HEK293 (cell line): Measurements from ENCODE around the gene TSR3.

Source experiments
- CTCF ChIA-PET: fragments of 350-600 bp; formaldehyde crosslinking; extraction: SDS; loops from one replicate; lab custom pipeline; 2021; ENCODE audit warnings: antibody characterized with exemption; lab: Yijun Ruan, JAX
- POLR2A ChIA-PET: fragments of 300-600 bp; formaldehyde crosslinking; extraction: SDS; loops from one replicate; lab custom pipeline; 2020; ENCODE audit warnings: antibody characterized with exemption, inconsistent platforms; lab: Yijun Ruan, JAX
- H3K27ac ChIP-seq: fragments of 200-500 bp; sonication (Bioruptor generic); 2 replicates; pipeline ENCODE4 v1.5.1; 2014; ENCODE audit warnings: low read depth, low read length, control low read depth, inconsistent platforms; ENCODE audit errors: extremely low read depth
- H3K36me3 ChIP-seq, 2 experiments: fragments of 200-500 bp in 1 of 2; sonication (Bioruptor generic) in 1 of 2; 1 replicate in 1 of 2; 2 replicates in 1 of 2; pipeline ENCODE4 v1.5.1; 2014 to 2017; ENCODE audit warnings: inconsistent platforms in 2 of 2, low read length in 2 of 2; ENCODE audit not compliant: control insufficient read depth in 2 of 2, insufficient read depth in 1 of 2
- H3K4me1 ChIP-seq: fragments of 200-500 bp; sonication (Bioruptor generic); 2 replicates; pipeline ENCODE4 v1.5.1; 2014; ENCODE audit warnings: mild to moderate bottlenecking, low read length, inconsistent platforms; ENCODE audit not compliant: control insufficient read depth, insufficient read depth
- H3K4me3 ChIP-seq: 2 replicates; pipeline ENCODE4 v1.5.1; 2011; ENCODE audit warnings: low read depth, mild to moderate bottlenecking, control low read depth, low read length, moderate library complexity
- H3K9me3 ChIP-seq: fragments of 200-500 bp; sonication (Bioruptor generic); 2 replicates; pipeline ENCODE4 v1.5.1; 2014; ENCODE audit warnings: low read depth, low read length, inconsistent platforms; ENCODE audit not compliant: control insufficient read depth, insufficient read depth
- FEZF1 ChIP-seq: fragments of 450-650 bp; formaldehyde crosslinking; IDR thresholded peaks from 2 replicates; pipeline ENCODE4 v1.5.1; 2016; ENCODE audit warnings: missing biosample characterization, missing genetic modification characterization
- KLF7 ChIP-seq: fragments of 450-650 bp; formaldehyde crosslinking; IDR thresholded peaks from 2 replicates; pipeline ENCODE4 v1.5.1; 2016; ENCODE audit warnings: missing biosample characterization, missing genetic modification characterization, borderline replicate concordance
- MYNN ChIP-seq: fragments of 450-650 bp; formaldehyde crosslinking; IDR thresholded peaks from 2 replicates; pipeline ENCODE4 v1.5.1; 2016; ENCODE audit warnings: missing biosample characterization, missing genetic modification characterization, borderline replicate concordance
- OVOL3 ChIP-seq: fragments of 450-650 bp; formaldehyde crosslinking; IDR thresholded peaks from 2 replicates; pipeline ENCODE4 v1.5.1; 2016; ENCODE audit warnings: missing biosample characterization, missing genetic modification characterization
- PRDM4 ChIP-seq: fragments of 450-650 bp; formaldehyde crosslinking; IDR thresholded peaks from 2 replicates; pipeline ENCODE4 v1.5.1; 2017; ENCODE audit warnings: missing biosample characterization, missing genetic modification characterization
- SCRT2 ChIP-seq: fragments of 450-650 bp; formaldehyde crosslinking; IDR thresholded peaks from 2 replicates; pipeline ENCODE4 v1.5.1; 2016; ENCODE audit warnings: missing biosample characterization, missing genetic modification characterization
- SETDB1 ChIP-seq: IDR thresholded peaks from one replicate; pipeline ENCODE4 v1.6.1; 2017; ENCODE audit warnings: mild to moderate bottlenecking, low read length, moderate library complexity, mixed read lengths; ENCODE audit not compliant: insufficient read length
- ZFHX2 ChIP-seq: fragments of 450-650 bp; formaldehyde crosslinking; conservative IDR thresholded peaks from 2 replicates; pipeline ENCODE4 v1.5.1; 2016; ENCODE audit warnings: missing biosample characterization, missing genetic modification characterization
- ZIC2 ChIP-seq: fragments of 450-650 bp; formaldehyde crosslinking; IDR thresholded peaks from 2 replicates; pipeline ENCODE4 v1.5.1; 2016; ENCODE audit warnings: missing biosample characterization, missing genetic modification characterization
- ZNF18 ChIP-seq: fragments of 450-650 bp; formaldehyde crosslinking; IDR thresholded peaks from 2 replicates; pipeline ENCODE4 v1.5.1; 2016; ENCODE audit warnings: missing biosample characterization, missing genetic modification characterization
- ZNF19 ChIP-seq: fragments of 450-650 bp; formaldehyde crosslinking; IDR thresholded peaks from 2 replicates; pipeline ENCODE4; 2016; ENCODE audit warnings: missing biosample characterization, missing genetic modification characterization, low read depth
- ZNF274 ChIP-seq, 2 experiments: fragments of 200-500 bp in 1 of 2; fragments of 450-650 bp in 1 of 2; sonication (Bioruptor generic) in 1 of 2; formaldehyde crosslinking in 1 of 2; IDR thresholded peaks; 2 replicates each; pipeline versions ENCODE4 v1.5.1 to v1.6.1; 2014 to 2016; ENCODE audit warnings: borderline replicate concordance in 1 of 2, inconsistent platforms in 1 of 2, low read length in 1 of 2, missing biosample characterization in 1 of 2, missing genetic modification characterization in 1 of 2
- ZNF558 ChIP-seq: fragments of 450-650 bp; formaldehyde crosslinking; IDR thresholded peaks from 2 replicates; pipeline ENCODE4 v1.5.1; 2016; ENCODE audit warnings: missing biosample characterization, missing genetic modification characterization
- ZNF701 ChIP-seq: fragments of 450-650 bp; formaldehyde crosslinking; IDR thresholded peaks from 2 replicates; pipeline ENCODE4 v1.5.1; 2016; ENCODE audit warnings: missing biosample characterization, missing genetic modification characterization
- ZNF776 ChIP-seq: fragments of 450-650 bp; formaldehyde crosslinking; IDR thresholded peaks from 2 replicates; pipeline ENCODE4 v1.5.0; 2017; ENCODE audit warnings: missing biosample characterization, missing genetic modification characterization, borderline replicate concordance
- ZNF792 ChIP-seq: fragments of 450-650 bp; formaldehyde crosslinking; IDR thresholded peaks from 2 replicates; pipeline ENCODE4 v1.5.1; 2016; ENCODE audit warnings: missing biosample characterization, missing genetic modification characterization
- ZSCAN30 ChIP-seq: fragments of 450-650 bp; IDR thresholded peaks from 2 replicates; pipeline ENCODE4 v1.5.1; 2018; ENCODE audit warnings: missing biosample characterization, mild to moderate bottlenecking, missing genetic modification characterization, moderate library complexity
- TF ChIP-seq, protein P1 (sequence below): fragments of 450-650 bp; formaldehyde crosslinking; IDR thresholded peaks from 2 replicates; pipeline ENCODE4 v1.5.1; 2016; ENCODE audit warnings: missing biosample characterization, missing genetic modification characterization
- TF ChIP-seq, protein P2 (sequence below): fragments of 450-650 bp; formaldehyde crosslinking; IDR thresholded peaks from 2 replicates; pipeline ENCODE4 v1.5.1; 2016; ENCODE audit warnings: missing biosample characterization, missing genetic modification characterization
- TF ChIP-seq, protein P3 (sequence below): IDR thresholded peaks from 2 replicates; pipeline ENCODE4 v1.6.1; 2011; ENCODE audit warnings: mild to moderate bottlenecking, low read depth, low read length, borderline replicate concordance
- TF ChIP-seq, protein P4 (sequence below): fragments of 450-650 bp; formaldehyde crosslinking; IDR thresholded peaks from 2 replicates; pipeline ENCODE4 v1.5.1; 2016; ENCODE audit warnings: missing biosample characterization, missing genetic modification characterization
- TF ChIP-seq, protein P5 (sequence below): fragments of 450-650 bp; formaldehyde crosslinking; IDR thresholded peaks from 2 replicates; pipeline ENCODE4 v1.5.1; 2016; ENCODE audit warnings: missing biosample characterization, missing genetic modification characterization

TSR3 gene

DNA sequence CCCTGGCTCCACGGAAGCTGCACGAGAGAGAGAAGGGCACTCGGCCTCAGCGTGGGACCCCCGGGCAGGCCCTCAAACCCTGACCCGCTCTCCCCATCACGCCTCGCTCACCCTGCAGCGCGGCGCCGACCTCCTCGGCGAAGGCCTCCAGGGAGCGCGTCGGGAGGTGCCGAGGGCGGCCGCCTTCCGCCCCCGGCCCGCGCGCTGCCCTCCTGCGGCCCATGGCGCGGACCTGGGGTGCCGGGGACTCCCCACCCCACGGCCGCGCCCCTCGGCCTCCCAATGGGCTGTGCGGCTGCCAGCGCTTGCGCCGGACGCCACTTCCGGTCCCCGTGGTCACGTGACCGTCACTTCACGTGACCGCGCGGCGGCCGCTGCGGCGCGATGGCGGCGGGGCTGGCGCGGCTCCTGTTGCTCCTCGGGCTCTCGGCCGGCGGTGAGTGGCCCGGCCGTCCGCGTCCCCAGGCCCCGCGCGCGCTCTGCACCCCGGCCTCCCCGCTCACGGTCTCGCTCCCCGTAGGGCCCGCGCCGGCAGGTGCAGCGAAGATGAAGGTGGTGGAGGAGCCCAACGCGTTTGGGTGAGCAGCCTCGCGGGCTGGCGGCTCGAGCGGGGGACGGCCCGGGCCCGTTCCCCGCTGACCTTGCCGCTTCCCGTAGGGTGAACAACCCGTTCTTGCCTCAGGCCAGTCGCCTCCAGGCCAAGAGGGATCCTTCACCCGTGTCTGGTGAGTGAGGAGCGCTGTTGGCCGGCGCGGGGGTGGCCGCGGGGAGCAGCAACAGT is at the start of gene TSR3, which contains the start of gene GNPTG:
Gene TSR3, minus strand, starts transcription at position 297 of the 781 bp plus-strand sequence. Its CDS starts 74 bp downstream, at position 223.
Gene GNPTG, plus strand, starts transcription at position 350 of the 781 bp plus-strand sequence. Its CDS starts 35 bp downstream, at position 385.
- ChIA-PET CTCF (no interaction called here), POLR2A (interaction anchor here (1.1 kb wide), 1 partner anchor 9 kb away, joined by 4 read pairs; no protein-coding TSS in a partner anchor)
- TF ChIP-seq PRDM4: no peak
- TF ChIP-seq MYNN (tag by site-specific recombination): no peak
- TF ChIP-seq, protein P1, sequence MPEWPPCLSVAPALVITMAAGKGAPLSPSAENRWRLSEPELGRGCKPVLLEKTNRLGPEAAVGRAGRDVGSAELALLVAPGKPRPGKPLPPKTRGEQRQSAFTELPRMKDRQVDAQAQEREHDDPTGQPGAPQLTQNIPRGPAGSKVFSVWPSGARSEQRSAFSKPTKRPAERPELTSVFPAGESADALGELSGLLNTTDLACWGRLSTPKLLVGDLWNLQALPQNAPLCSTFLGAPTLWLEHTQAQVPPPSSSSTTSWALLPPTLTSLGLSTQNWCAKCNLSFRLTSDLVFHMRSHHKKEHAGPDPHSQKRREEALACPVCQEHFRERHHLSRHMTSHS (tag by site-specific recombination): no peak
- TF ChIP-seq, protein P2, sequence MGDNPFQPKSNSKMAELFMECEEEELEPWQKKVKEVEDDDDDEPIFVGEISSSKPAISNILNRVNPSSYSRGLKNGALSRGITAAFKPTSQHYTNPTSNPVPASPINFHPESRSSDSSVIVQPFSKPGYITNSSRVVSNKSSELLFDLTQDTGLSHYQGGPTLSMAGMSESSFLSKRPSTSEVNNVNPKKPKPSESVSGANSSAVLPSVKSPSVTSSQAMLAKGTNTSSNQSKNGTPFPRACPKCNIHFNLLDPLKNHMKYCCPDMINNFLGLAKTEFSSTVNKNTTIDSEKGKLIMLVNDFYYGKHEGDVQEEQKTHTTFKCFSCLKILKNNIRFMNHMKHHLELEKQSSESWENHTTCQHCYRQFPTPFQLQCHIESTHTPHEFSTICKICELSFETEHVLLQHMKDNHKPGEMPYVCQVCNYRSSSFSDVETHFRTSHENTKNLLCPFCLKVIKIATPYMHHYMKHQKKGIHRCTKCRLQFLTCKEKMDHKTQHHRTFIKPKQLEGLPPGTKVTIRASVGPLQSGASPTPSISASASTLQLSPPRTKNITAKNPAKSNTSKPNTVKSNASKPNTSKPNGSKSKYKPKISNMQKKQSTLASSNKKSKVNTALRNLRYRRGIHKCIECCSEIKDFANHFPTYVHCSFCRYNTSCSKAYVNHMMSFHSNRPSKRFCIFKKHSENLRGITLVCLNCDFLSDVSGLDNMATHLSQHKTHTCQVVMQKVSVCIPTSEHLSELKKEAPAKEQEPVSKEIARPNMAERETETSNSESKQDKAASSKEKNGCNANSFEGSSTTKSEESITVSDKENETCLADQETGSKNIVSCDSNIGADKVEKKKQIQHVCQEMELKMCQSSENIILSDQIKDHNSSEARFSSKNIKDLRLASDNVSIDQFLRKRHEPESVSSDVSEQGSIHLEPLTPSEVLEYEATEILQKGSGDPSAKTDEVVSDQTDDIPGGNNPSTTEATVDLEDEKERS: no peak
- TF ChIP-seq ZFHX2 (tag by site-specific recombination): 0 out of 2 replicates have a peak, but pooled peaks have one; percentile 4
- no peak for TF ChIP-seq ZNF558 (tag by site-specific recombination)
- peak; percentile 84; the same call in 1 of the 2 replicates for TF ChIP-seq ZSCAN30 (tag by site-specific recombination)
- TF ChIP-seq ZNF776 (tag by site-specific recombination): no peak
- TF ChIP-seq, protein P3, sequence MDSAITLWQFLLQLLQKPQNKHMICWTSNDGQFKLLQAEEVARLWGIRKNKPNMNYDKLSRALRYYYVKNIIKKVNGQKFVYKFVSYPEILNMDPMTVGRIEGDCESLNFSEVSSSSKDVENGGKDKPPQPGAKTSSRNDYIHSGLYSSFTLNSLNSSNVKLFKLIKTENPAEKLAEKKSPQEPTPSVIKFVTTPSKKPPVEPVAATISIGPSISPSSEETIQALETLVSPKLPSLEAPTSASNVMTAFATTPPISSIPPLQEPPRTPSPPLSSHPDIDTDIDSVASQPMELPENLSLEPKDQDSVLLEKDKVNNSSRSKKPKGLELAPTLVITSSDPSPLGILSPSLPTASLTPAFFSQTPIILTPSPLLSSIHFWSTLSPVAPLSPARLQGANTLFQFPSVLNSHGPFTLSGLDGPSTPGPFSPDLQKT: peak; percentile 47; the same call in 1 of the 2 replicates
- TF ChIP-seq, protein P4, sequence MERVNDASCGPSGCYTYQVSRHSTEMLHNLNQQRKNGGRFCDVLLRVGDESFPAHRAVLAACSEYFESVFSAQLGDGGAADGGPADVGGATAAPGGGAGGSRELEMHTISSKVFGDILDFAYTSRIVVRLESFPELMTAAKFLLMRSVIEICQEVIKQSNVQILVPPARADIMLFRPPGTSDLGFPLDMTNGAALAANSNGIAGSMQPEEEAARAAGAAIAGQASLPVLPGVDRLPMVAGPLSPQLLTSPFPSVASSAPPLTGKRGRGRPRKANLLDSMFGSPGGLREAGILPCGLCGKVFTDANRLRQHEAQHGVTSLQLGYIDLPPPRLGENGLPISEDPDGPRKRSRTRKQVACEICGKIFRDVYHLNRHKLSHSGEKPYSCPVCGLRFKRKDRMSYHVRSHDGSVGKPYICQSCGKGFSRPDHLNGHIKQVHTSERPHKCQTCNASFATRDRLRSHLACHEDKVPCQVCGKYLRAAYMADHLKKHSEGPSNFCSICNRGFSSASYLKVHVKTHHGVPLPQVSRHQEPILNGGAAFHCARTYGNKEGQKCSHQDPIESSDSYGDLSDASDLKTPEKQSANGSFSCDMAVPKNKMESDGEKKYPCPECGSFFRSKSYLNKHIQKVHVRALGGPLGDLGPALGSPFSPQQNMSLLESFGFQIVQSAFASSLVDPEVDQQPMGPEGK: no peak; the same call in 1 of the 2 replicates
- peak; percentile 86 for TF ChIP-seq SCRT2 (tag by site-specific recombination)
- TF ChIP-seq OVOL3 (tag by site-specific recombination): 0 out of 2 replicates have a peak, but pooled peaks have one; percentile 47
- TF ChIP-seq ZNF792 (tag by site-specific recombination): no peak
- TF ChIP-seq, protein P5, sequence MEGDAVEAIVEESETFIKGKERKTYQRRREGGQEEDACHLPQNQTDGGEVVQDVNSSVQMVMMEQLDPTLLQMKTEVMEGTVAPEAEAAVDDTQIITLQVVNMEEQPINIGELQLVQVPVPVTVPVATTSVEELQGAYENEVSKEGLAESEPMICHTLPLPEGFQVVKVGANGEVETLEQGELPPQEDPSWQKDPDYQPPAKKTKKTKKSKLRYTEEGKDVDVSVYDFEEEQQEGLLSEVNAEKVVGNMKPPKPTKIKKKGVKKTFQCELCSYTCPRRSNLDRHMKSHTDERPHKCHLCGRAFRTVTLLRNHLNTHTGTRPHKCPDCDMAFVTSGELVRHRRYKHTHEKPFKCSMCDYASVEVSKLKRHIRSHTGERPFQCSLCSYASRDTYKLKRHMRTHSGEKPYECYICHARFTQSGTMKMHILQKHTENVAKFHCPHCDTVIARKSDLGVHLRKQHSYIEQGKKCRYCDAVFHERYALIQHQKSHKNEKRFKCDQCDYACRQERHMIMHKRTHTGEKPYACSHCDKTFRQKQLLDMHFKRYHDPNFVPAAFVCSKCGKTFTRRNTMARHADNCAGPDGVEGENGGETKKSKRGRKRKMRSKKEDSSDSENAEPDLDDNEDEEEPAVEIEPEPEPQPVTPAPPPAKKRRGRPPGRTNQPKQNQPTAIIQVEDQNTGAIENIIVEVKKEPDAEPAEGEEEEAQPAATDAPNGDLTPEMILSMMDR (tag by site-specific recombination): no peak
- no peak for TF ChIP-seq SETDB1
- TF ChIP-seq ZNF18 (tag by site-specific recombination): no peak
- no peak for TF ChIP-seq KLF7
- no peak for TF ChIP-seq ZNF19 (tag by site-specific recombination)
- no peak for TF ChIP-seq FEZF1
- no peak for TF ChIP-seq ZNF701 (tag by site-specific recombination)
- TF ChIP-seq ZNF274 (IDR thresholded peaks at IDR 0.05; ENCODE audit: low read length): no peak
- no peak for TF ChIP-seq ZNF274 (tag by site-specific recombination; IDR thresholded peaks at IDR 0.05; ENCODE audit: borderline replicate concordance)
- TF ChIP-seq ZIC2 (tag by site-specific recombination): peak; percentile 31; the same call in 1 of the 2 replicates

More for the DNA sequence above, at the start of gene TSR3, which contains the start of gene GNPTG:
- H3K4me1 ChIP-seq: peaks cover 5% of the 10 kb centered on the region; the same call in 1 of the 2 replicates
- H3K4me3 ChIP-seq: peak within 1 kb of the TSS; percentile 96
- no peaks in the 10 kb centered on the region for H3K9me3 ChIP-seq
- H3K27ac ChIP-seq: peak within 1 kb of the TSS; percentile 47; the same call in 1 of the 2 replicates
- peaks cover 0 to 34% of the 10 kb centered on the region in 2 experiments; a peak in 1 of 3 replicates for H3K36me3 ChIP-seq
